Neural cell (in vitro differentiated cells): ENCODE results near the gene EEF2K. TPM values are rescaled to one million over a fixed set of nuclear protein-coding genes. Genes with fewer than 3 reads are reported as not detected.

ENCODE experiments used
- H2AFZ ChIP-seq: fragments of 200-600, 300-800 bp; sonication (generic), shearing (Covaris generic); 2 replicates; pipeline ENCODE4 v1.6.0; 2014; ENCODE audit warnings: low read depth, mild to moderate bottlenecking, antibody characterized with exemption, low read length, moderate library complexity
- H3F3A ChIP-seq: fragments of 200-600 bp; shearing (Covaris generic); 2 replicates; pipeline ENCODE4 v1.6.1; 2016; ENCODE audit warnings: mild to moderate bottlenecking, moderate library complexity, mixed read lengths, antibody characterized with exemption, low read length; ENCODE audit not compliant: insufficient read depth, poor library complexity, severe bottlenecking
- H3K27ac ChIP-seq: fragments of 200-600, 300-800 bp; sonication (generic), shearing (Covaris generic); 2 replicates; pipeline ENCODE4 v1.5.1; 2014; ENCODE audit warnings: mild to moderate bottlenecking, low read length, moderate library complexity
- H3K27me3 ChIP-seq: fragments of 300-800, 200-600 bp; sonication (generic), shearing (Covaris generic); 2 replicates; pipeline ENCODE4 v1.6.0; 2014; ENCODE audit warnings: mild to moderate bottlenecking, low read depth, low read length, moderate library complexity; ENCODE audit not compliant: insufficient read depth
- H3K36me3 ChIP-seq: fragments of 300-800, 200-600 bp; sonication (generic), shearing (Covaris generic); 2 replicates; pipeline ENCODE4 v1.5.1; 2014; ENCODE audit warnings: mild to moderate bottlenecking, antibody characterized with exemption, low read length, moderate library complexity; ENCODE audit not compliant: insufficient read depth
- H3K4me2 ChIP-seq: fragments of 300-800, 200-600 bp; sonication (generic), shearing (Covaris generic); 2 replicates; pipeline ENCODE4 v1.6.0; 2014; ENCODE audit warnings: mild to moderate bottlenecking, low read length
- H3K4me3 ChIP-seq: fragments of 300-800, 200-600 bp; sonication (generic), shearing (Covaris generic); 2 replicates; pipeline ENCODE4 v1.5.1; 2014; ENCODE audit warnings: mild to moderate bottlenecking, low read length, moderate library complexity
- H3K79me2 ChIP-seq: fragments of 200-600 bp; shearing (Covaris generic); replicated peaks from 2 replicates; pipeline ENCODE4 v1.6.0; 2014; ENCODE audit warnings: mild to moderate bottlenecking, low read length, moderate library complexity; ENCODE audit not compliant: insufficient read depth
- H3K9ac ChIP-seq: fragments of 300-800, 200-600 bp; sonication (generic), shearing (Covaris generic); 2 replicates; pipeline ENCODE4 v1.6.1; 2016; ENCODE audit warnings: mild to moderate bottlenecking, low read length, mixed read lengths
- H3K9me2 ChIP-seq: fragments of 200-600 bp; shearing (Covaris generic); 2 replicates; pipeline ENCODE4 v1.6.1; 2016; ENCODE audit warnings: mild to moderate bottlenecking, low read length, mixed read lengths; ENCODE audit not compliant: insufficient read depth
- H3K9me3 ChIP-seq: fragments of 200-600, 300-800 bp; sonication (generic), shearing (Covaris generic); 2 replicates; pipeline ENCODE4 v1.6.1; 2016; ENCODE audit warnings: mild to moderate bottlenecking, mixed run types, low read length, moderate library complexity, mixed read lengths
- H4K20me1 ChIP-seq: fragments of 200-600 bp; shearing (Covaris generic); 2 replicates; pipeline ENCODE4 v1.6.1; 2016; ENCODE audit warnings: mild to moderate bottlenecking, mixed run types; ENCODE audit not compliant: insufficient read depth
- CTCF ChIP-seq: fragments of 450-650 bp; IDR thresholded peaks from 2 replicates; pipeline ENCODE4 v1.5.1; 2014; ENCODE audit warnings: antibody characterized with exemption, mild to moderate bottlenecking, moderate library complexity; ENCODE audit not compliant: poor library complexity, severe bottlenecking
- EP300 ChIP-seq: fragments of 450-650 bp; conservative IDR thresholded peaks from 2 replicates; pipeline ENCODE4 v1.6.1; 2014; ENCODE audit warnings: antibody characterized with exemption, mild to moderate bottlenecking, moderate library complexity; ENCODE audit not compliant: poor library complexity, severe bottlenecking
- MXI1 ChIP-seq: fragments of 450-650 bp; conservative IDR thresholded peaks from 2 replicates; pipeline ENCODE4 v1.6.1; 2014; ENCODE audit warnings: antibody characterized with exemption, mild to moderate bottlenecking; ENCODE audit not compliant: poor library complexity, severe bottlenecking
- POLR2AphosphoS5 ChIP-seq: IDR thresholded peaks from 2 replicates; pipeline ENCODE4 v1.6.1; 2012
- RAD21 ChIP-seq: fragments of 450-650 bp; conservative IDR thresholded peaks from 2 replicates; pipeline ENCODE4 v1.6.1; 2014; ENCODE audit warnings: antibody characterized with exemption, mild to moderate bottlenecking, moderate library complexity
- REST ChIP-seq: IDR thresholded peaks from 2 replicates; pipeline ENCODE4 v1.6.1; 2012; ENCODE audit warnings: borderline replicate concordance
- SMC3 ChIP-seq: fragments of 450-650 bp; conservative IDR thresholded peaks from 2 replicates; pipeline ENCODE4 v1.6.1; 2014; ENCODE audit warnings: antibody characterized with exemption, mild to moderate bottlenecking, moderate library complexity; ENCODE audit not compliant: poor library complexity
- TAF1 ChIP-seq: IDR thresholded peaks from 2 replicates; pipeline ENCODE4 v1.6.1; 2012; ENCODE audit warnings: low read depth
- polyA plus RNA-seq: library from polyadenylated mRNA; depleted of rRNA; stranded (reverse); fragments of >200 nt; gene quantifications from 2 replicates; pipeline ENCODE4 v1.2.3, GENCODE V29; 2014

The EEF2K gene
- polyA plus RNA-seq, 1 donor from 2014 or later: 7.2 TPM

- H3K36me3 ChIP-seq: no peaks in the 10 kb centered on the region
- H3K27me3 ChIP-seq: no peaks in the 10 kb centered on the region
- H2AFZ ChIP-seq: no peak overlapping the region
- H4K20me1 ChIP-seq: no peaks in the 10 kb centered on the region
- TF ChIP-seq MXI1 (no peak), RAD21 (no peak)
- H3K27ac ChIP-seq: no peak overlapping the region
- no peak overlapping the region for H3K4me2 ChIP-seq
- H3K9me2 ChIP-seq: no peaks in the 10 kb centered on the region
- H3K79me2 ChIP-seq: no peaks in the 10 kb centered on the region
- H3K9ac ChIP-seq: no peak overlapping the region
- no peaks in the 10 kb centered on the region for H3F3A ChIP-seq
- no peaks in the 10 kb centered on the region for H3K9me3 ChIP-seq
- H3K4me3 ChIP-seq: no peak overlapping the region
Observed at GRCh38 chr16:22308824-22309520, 102.9 kb downstream of the EEF2K start.

- Histone ChIP-seq H3K9me2 (no peaks in the 10 kb centered on the region), H3K9ac (no peak overlapping the region), H3F3A (no peaks in the 10 kb centered on the region), H3K27ac (no peak overlapping the region), H3K9me3 (no peaks in the 10 kb centered on the region), H3K4me2 (no peak overlapping the region), H3K27me3 (no peaks in the 10 kb centered on the region), H3K36me3 (no peaks in the 10 kb centered on the region), H2AFZ (no peak overlapping the region), H4K20me1 (no peaks in the 10 kb centered on the region), H3K79me2 (no peaks in the 10 kb centered on the region), H3K4me3 (no peak overlapping the region)
- TF ChIP-seq MXI1 (no peak), EP300 (no peak), CTCF (no peak), RAD21 (no peak), SMC3 (no peak), TAF1 (no peak), REST (no peak), POLR2AphosphoS5 (no peak)
Observed at GRCh38 chr16:22311520-22311919, 105.4 kb downstream of the EEF2K start.
